ENCODE results near the gene MPZL2. TPM values are rescaled to one million over a fixed set of nuclear protein-coding genes. Genes with fewer than 3 reads are reported as not detected.
"Not testable (repeated sequence)": the region's sequence is repeated elsewhere in the genome, so short reads cannot be mapped to it uniquely, and the experiment has no call there.

MPZL2 gene
- total and polyA plus RNA-seq, 8 donors: 52.0 to 117 (median 72.6) TPM

DNA sequence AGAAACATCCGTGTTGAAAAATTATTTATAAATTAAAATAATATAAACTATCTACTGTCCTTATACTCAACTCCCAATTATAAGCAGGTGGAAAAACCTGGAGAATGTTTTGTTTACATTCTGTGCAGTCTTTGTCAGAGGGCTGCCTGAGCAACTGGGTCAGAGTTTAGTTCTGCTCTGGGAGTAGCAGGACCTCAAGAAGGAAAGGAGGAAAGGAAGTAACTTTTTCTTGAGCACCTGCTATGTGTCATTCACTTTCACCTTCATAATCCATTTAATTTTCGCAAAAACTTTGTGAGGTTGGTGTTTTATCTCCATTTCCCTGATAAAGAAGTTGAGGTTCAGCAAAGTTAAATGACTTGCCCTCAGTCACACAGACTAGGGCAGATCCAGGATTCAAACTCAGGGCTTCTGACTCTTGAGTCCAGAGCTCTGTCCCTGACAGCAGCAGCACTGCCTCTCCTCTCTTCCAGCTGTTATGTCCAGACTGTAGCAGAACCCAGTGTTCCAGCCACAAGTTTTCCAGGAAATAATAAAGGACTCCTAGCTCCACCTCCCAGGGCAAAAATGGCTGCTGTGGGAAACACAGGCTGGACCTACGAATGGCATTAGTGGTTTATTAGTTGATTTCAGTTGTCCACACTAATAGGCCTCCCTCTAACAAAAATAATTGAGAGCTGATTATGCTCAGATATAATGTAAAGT, 46.8 kb upstream of the MPZL2 start:
- intact Hi-C loops (cut with DNase I): no loop called here
- H3K27ac ChIP-seq: no peak overlapping the region
- no peaks in the 10 kb centered on the region for H3K9me3 ChIP-seq
- TF ChIP-seq, protein P1, sequence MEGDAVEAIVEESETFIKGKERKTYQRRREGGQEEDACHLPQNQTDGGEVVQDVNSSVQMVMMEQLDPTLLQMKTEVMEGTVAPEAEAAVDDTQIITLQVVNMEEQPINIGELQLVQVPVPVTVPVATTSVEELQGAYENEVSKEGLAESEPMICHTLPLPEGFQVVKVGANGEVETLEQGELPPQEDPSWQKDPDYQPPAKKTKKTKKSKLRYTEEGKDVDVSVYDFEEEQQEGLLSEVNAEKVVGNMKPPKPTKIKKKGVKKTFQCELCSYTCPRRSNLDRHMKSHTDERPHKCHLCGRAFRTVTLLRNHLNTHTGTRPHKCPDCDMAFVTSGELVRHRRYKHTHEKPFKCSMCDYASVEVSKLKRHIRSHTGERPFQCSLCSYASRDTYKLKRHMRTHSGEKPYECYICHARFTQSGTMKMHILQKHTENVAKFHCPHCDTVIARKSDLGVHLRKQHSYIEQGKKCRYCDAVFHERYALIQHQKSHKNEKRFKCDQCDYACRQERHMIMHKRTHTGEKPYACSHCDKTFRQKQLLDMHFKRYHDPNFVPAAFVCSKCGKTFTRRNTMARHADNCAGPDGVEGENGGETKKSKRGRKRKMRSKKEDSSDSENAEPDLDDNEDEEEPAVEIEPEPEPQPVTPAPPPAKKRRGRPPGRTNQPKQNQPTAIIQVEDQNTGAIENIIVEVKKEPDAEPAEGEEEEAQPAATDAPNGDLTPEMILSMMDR (IDR thresholded peaks at IDR 0.05): no peak
- DNase-seq: no peak
- no peak for ATAC-seq
- H3K36me3 ChIP-seq: no peaks in the 10 kb centered on the region
- no peak overlapping the region for H3K4me3 ChIP-seq
- peaks cover 10 to 11% of the 10 kb centered on the region in 2 donors for H3K4me1 ChIP-seq
- peaks cover 0 to 16% of the 10 kb centered on the region in 2 donors for H3K27me3 ChIP-seq

DNA sequence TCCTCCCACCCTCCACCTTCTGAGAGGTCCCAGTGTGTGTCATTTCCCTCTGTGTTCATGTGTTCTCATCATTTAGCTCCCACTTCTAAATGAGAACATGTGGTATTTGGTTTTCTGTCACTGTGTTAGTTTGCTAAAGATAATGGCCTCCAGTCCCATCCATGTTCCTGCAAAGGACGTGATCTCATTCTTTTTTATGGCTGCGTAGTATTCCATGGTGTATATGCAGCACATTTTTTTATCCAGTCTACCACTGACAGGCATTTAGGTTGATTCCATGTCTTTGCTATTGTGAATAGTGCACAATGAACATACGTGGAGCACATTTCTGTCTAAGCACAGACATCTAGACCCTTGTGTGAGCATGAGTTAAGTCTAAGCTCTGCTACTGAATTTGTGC, 46.2 kb upstream of the MPZL2 start:
- TF ChIP-seq, protein P1 (IDR thresholded peaks at IDR 0.05): no peak
- H3K27ac ChIP-seq: no peak overlapping the region
- intact Hi-C loops (cut with DNase I): no loop called here
- DNase-seq: no peak
- H3K4me3 ChIP-seq: no peak overlapping the region
- ATAC-seq: no peak
- H3K36me3 ChIP-seq: no peaks in the 10 kb centered on the region
- H3K27me3 ChIP-seq: peaks cover 0 to 15% of the 10 kb centered on the region in 2 donors
- no peaks in the 10 kb centered on the region for H3K9me3 ChIP-seq
- peaks cover 4% of the 10 kb centered on the region in 2 donors for H3K4me1 ChIP-seq

DNA sequence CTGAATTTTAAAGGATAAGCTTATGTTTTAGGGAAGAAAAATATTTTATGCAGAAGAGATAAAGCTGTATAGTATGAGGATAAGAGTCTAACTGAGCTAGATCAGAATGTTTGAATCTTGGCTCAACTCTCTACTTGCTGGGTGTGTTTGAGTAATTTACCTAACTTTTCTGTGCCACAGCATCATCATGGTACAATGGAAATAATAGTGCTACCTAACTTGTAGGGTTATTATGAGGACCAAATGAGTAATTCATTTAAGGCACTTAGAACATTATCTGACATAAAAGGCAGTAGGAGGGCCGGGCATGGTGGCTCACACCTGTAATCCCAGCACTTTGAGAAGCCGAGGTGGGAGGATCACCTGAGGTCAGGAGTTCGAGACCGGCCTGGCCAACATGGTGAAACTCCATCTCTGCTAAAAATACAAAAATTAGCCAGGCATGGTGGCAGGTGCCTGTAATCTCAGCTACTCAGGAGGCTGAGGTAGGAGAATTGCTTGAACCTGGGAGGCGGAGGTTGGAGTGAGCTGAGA, 45.0 kb upstream of the MPZL2 start:
- H3K27ac ChIP-seq; ATAC-seq; DNase-seq; intact Hi-C loops (cut with DNase I); H3K36me3 ChIP-seq; H3K4me3 ChIP-seq; H3K4me1 ChIP-seq; H3K9me3 ChIP-seq: not testable (repeated sequence)
- H3K27me3 ChIP-seq: peaks cover 0 to 13% of the 10 kb centered on the region in 2 donors

DNA sequence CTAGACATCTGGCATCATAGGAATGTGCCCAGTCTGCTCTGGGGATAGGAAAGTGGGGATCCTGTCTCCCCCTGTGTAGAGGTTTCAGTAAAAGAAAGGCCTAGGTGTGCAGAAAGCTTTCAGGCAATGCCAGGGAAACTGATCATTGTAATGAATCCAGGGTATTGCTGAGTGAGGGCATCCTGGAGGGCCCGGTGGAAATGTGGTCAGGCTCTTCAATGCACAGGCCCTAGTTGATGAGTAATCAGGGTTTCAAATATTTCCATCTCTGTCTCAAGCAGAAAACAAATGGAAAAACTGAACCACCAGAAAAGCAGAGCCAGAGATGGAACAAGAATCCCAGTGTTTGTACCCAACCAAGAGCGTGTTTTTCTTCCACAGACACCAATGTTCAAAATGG, 42.5 kb upstream of the MPZL2 start:
- no peaks in the 10 kb centered on the region for H3K27me3 ChIP-seq
- no peak for DNase-seq
- H3K4me3 ChIP-seq: no peak overlapping the region
- intact Hi-C loops (cut with DNase I): no loop called here
- TF ChIP-seq, protein P1 (IDR thresholded peaks at IDR 0.05): no peak
- H3K9me3 ChIP-seq: no peaks in the 10 kb centered on the region
- no peak overlapping the region for H3K27ac ChIP-seq
- no peaks in the 10 kb centered on the region for H3K36me3 ChIP-seq
- no peaks in the 10 kb centered on the region for H3K4me1 ChIP-seq
- ATAC-seq: no peak

DNA sequence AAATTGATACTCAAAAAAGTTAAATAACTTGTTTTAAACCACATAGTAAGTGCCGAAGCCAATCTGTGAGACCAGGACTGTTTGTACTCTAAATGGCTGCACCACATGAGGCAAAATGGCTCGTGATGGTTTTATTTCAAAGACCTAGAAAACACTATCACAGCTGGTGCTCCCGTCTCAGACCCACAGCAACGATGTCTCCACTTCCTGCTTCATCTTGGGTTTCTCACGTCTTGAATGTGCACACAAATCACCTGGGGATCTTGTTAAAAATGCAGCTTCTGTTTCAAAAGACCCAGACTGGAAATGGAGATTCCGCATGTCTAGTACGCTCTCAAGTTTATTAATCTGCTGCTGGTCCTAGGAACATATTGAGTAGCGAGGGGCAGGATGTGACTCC, 41.6 kb upstream of the MPZL2 start:
- Histone ChIP-seq H3K4me3 (peak overlapping the region in 1 of 2 donors; percentile 28), H3K4me1 (no peaks in the 10 kb centered on the region), H3K36me3 (no peaks in the 10 kb centered on the region), H3K27ac (no peak overlapping the region), H3K9me3 (no peaks in the 10 kb centered on the region), H3K27me3 (no peaks in the 10 kb centered on the region)
- ATAC-seq (no peak), DNase-seq (no peak)
- TF ChIP-seq, protein P1 (IDR thresholded peaks at IDR 0.05): no peak
- intact Hi-C loops (cut with DNase I): no loop called here

Data from left lung (tissue), 10 donors.